Stomach (tissue), 9 donors: ENCODE results near the gene OTUD5. TPM values are rescaled to one million over a fixed set of nuclear protein-coding genes. Genes with fewer than 3 reads are reported as not detected.

Experiments
- DNase-seq, 2 donors: peaks; one replicate each; pipeline versions ENCODE4 v3.0.0 to v3.0.0-alpha.2; 2013 to 2019
- H3K27ac ChIP-seq, 5 donors: fragments of 200-600 bp in 4 of 5; sonication (generic) in 4 of 5; one replicate each; pipeline ENCODE4 v1.5.1; 2013 to 2019; ENCODE audit warnings: mild to moderate bottlenecking in 1 of 5, moderate library complexity in 1 of 5
- H3K27me3 ChIP-seq, 3 donors: fragments of 200-600 bp; sonication (generic); one replicate each; pipeline ENCODE4 v1.5.1; 2017 to 2019; ENCODE audit warnings: mixed run types in 1 of 3
- H3K36me3 ChIP-seq, 4 donors: fragments of 200-600 bp; sonication (generic); 1 replicate in 3 of 4; 2 replicates in 1 of 4; pipeline ENCODE4 v1.5.1; 2016 to 2019
- H3K4me1 ChIP-seq, 4 donors: fragments of 200-600 bp; sonication (generic); one replicate each; pipeline ENCODE4 v1.5.1; 2016 to 2019
- H3K4me3 ChIP-seq, 4 donors: fragments of 200-600 bp; sonication (generic) in 3 of 4; one replicate each; pipeline ENCODE4 v1.5.1; 2016 to 2019; ENCODE audit warnings: mild to moderate bottlenecking in 1 of 4
- H3K9me3 ChIP-seq, 4 donors: fragments of 200-600 bp; sonication (generic); one replicate each; pipeline ENCODE4 v1.5.1; 2016 to 2019
- EP300 ChIP-seq: sonication (generic); formaldehyde crosslinking; IDR thresholded peaks from one replicate; pipeline ENCODE4 v1.6.1; 2017; ENCODE audit warnings: antibody characterized with exemption
- POLR2A ChIP-seq, 4 donors: fragments of 450-650 bp; IDR thresholded peaks; one replicate each; pipeline ENCODE4 v1.6.1; 2016; ENCODE audit warnings: antibody characterized with exemption in 4 of 4, control low read depth in 2 of 4, mild to moderate bottlenecking in 1 of 4, moderate library complexity in 1 of 4
- POLR2AphosphoS5 ChIP-seq, 3 donors: sonication (generic); formaldehyde crosslinking; IDR thresholded peaks; one replicate each; pipeline ENCODE4 v1.6.1; 2016; ENCODE audit warnings: antibody characterized with exemption in 3 of 3
- WGBS, 5 donors: extraction: QIAGEN DNeasy Blood & Tissue Kit in 3 of 5; methylation state at CpG; one replicate each; pipeline versions ENCODE4 v1.1.5 to v1.1.7; 2013 to 2018; 5-methylcytosine and 5-hydroxymethylcytosine counted together
- intact Hi-C: fragments of 100-400 bp; cut with DNase I; formaldehyde crosslinking; loops from one replicate; pipeline ENCODE4 v1.15.1; 2023; ENCODE audit warnings: low total_unique reads
- polyA plus RNA-seq, 3 donors: library from polyadenylated mRNA; stranded (reverse); fragments of 200-250 nt; gene quantifications; one replicate each; pipeline ENCODE4 v1.2.3, GENCODE V29; 2013
- total RNA-seq, 5 donors: library from RNA; depleted of rRNA; stranded (reverse); fragments of >200 nt; gene quantifications; one replicate each; pipeline versions ENCODE4 v1.1.0 to v1.2.3, GENCODE V29; 2014 to 2016
- TF ChIP-seq, protein P1 (sequence below), 7 experiments: fragments of 450-650 bp in 4 of 7; fragments of 200-600 bp in 3 of 7; sonication (generic) in 3 of 7; IDR thresholded peaks; one replicate each; pipeline ENCODE4 v1.5.1; 2016 to 2019; ENCODE audit warnings: antibody characterized with exemption in 7 of 7, control low read depth in 2 of 7, mild to moderate bottlenecking in 1 of 7
- donor health status: healthy with polysubstance abuse.
- donor health status: Bipolar disorder and iron deficiency.
- donor health status: healthy.

OTUD5 gene
- total and polyA plus RNA-seq, 8 donors: 16.1 to 163 (median 22.8) TPM

DNA sequence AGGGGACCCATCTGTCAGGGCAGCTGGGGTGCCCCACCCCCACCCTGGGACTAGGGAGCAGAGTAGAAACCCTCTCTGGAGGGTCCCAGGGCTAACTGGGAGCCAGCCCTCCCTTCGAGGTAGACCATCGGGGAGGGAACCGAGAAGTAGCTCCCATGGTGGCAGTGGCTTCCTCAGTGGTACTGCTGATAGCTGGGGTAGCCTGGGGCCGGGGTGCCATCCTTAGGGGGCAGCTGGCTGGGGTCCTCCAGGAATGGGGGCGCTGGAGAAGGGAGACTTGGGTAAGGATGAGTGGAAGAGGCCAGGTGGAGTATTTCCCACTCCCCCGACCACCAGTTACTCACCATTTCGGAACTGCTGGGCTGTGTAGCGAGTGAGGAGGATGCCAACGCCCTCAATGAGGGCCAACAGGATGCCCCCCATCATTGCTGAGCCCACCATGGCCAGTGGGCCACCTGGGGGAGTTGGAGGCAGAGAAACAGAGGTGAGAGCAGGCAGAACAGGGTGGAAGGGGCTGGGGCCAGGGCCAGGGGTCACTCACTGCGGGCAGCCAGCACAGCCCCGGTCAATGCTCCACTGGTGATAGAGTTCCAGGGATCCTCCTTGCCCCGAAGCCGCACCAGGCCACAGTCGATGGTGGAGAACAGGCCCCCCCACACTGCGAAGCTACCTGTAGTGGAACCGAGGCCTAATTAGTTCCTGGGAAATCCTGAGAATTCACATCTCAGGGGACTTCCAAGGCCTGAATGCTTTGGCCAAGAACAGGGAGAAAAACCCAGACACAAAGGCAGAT lies 63.7 kb downstream of the OTUD5 start:
- 77 to 95% (median 90%) methylated on average over 4 to 16 of the region's 16 CpGs for whole genome bisulfite sequencing, 5 donors
- intact Hi-C loops: no loop called here
- Histone ChIP-seq H3K36me3 (peaks cover 0 to 23% (median 15%) of the 10 kb centered on the region in 4 donors), H3K4me1 (peaks cover 11 to 34% (median 22%) of the 10 kb centered on the region in 4 donors), H3K27ac (no peak overlapping the region), H3K4me3 (no peak overlapping the region), H3K27me3 (peaks cover 0 to 8% (median 0%) of the 10 kb centered on the region in 3 donors), H3K9me3 (peaks cover 0 to 15% (median 0%) of the 10 kb centered on the region in 4 donors)
- TF ChIP-seq EP300 (no peak), POLR2AphosphoS5 (IDR thresholded peaks at IDR 0.05) (no peak), POLR2A (IDR thresholded peaks at IDR 0.05) (no peak)
- TF ChIP-seq, protein P1, sequence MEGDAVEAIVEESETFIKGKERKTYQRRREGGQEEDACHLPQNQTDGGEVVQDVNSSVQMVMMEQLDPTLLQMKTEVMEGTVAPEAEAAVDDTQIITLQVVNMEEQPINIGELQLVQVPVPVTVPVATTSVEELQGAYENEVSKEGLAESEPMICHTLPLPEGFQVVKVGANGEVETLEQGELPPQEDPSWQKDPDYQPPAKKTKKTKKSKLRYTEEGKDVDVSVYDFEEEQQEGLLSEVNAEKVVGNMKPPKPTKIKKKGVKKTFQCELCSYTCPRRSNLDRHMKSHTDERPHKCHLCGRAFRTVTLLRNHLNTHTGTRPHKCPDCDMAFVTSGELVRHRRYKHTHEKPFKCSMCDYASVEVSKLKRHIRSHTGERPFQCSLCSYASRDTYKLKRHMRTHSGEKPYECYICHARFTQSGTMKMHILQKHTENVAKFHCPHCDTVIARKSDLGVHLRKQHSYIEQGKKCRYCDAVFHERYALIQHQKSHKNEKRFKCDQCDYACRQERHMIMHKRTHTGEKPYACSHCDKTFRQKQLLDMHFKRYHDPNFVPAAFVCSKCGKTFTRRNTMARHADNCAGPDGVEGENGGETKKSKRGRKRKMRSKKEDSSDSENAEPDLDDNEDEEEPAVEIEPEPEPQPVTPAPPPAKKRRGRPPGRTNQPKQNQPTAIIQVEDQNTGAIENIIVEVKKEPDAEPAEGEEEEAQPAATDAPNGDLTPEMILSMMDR (IDR thresholded peaks at IDR 0.05): no peak
- DNase-seq: no peak

DNA sequence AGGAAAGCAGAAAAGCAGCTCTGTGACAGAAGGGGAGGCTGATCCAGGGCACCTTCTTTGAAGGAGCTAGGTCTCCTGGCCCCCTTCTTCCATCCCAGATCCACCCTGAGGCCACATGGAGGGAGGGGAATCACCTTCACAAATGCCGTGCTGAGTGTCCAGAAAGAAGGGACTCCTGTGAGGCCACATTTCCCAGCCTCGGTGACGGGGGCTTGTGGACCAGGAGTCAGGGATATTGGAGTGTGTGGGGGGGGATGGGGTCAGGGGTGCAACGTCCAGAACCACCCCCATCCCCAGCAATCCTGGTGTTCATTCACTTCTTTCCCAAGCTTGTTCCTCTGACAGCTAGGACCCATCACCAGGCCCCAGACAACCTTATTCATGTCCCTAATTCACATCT lies 64.5 kb downstream of the OTUD5 start:
- Histone ChIP-seq H3K27ac (no peak overlapping the region), H3K4me3 (no peak overlapping the region), H3K4me1 (peaks cover 11 to 34% (median 18%) of the 10 kb centered on the region in 4 donors), H3K27me3 (peaks cover 0 to 8% (median 0%) of the 10 kb centered on the region in 3 donors), H3K9me3 (peaks cover 0 to 14% (median 0%) of the 10 kb centered on the region in 4 donors), H3K36me3 (peaks cover 0 to 23% (median 15%) of the 10 kb centered on the region in 4 donors)
- TF ChIP-seq POLR2A (IDR thresholded peaks at IDR 0.05) (no peak), POLR2AphosphoS5 (IDR thresholded peaks at IDR 0.05) (no peak), EP300 (no peak)
- TF ChIP-seq, protein P1 (IDR thresholded peaks at IDR 0.05): no peak
- no peak for DNase-seq
- WGBS, 5 donors: 62 to 88% (median 81%) methylated on average over 4 of the region's 4 CpGs
- intact Hi-C loops: no loop called here

DNA sequence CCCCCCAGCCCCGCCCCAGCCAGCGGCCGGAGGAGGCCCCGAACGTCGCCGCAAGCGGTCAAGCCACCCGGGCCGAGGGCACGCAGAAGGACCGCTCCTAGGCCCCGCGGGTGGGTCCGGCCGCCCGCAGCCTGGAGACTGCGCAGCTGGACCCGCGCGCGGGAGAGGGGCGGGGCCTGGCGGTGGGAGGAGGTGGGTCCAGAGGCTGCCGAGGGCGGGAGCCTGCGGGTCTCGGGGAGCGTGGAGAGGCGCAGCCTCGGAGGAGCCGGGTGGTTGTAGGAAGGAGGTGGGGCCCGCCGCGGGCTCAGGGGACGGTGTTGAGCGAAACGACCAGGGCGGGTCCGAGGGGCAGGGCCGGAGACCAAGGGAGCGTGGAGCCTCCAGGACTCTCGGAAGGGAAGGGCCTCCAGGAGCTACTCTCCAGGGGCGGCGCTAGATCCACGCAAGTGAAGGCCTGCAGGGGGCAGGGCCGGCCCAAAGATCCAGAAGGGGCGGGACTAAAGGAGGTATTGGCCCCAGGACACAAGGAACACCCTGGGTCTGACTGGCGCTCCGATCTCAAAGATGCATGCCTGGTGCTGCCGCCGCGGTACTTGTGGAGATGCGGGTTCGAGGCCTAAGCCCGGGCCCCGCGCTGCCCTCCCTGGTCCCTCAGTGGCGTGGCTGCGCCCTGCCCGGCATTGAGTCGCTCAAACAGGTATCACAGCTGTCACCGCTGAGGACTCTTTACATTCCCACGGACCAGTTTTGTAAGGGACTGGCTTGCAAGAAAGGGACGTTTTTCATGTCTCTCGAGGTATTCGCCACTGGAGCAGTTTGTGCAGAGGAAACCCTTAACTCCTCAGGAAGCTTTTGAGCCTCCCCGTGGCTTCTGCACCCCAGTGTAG lies 65.8 kb downstream of the OTUD5 start:
- peak overlapping the region; percentile 67 to 84 (median 78) for H3K27ac ChIP-seq
- peaks cover 0 to 8% (median 0%) of the 10 kb centered on the region in 3 donors for H3K27me3 ChIP-seq
- H3K4me1 ChIP-seq: peaks cover 10 to 27% (median 15%) of the 10 kb centered on the region in 4 donors
- peak; percentile 88 to 92 for DNase-seq
- peaks cover 0 to 23% (median 15%) of the 10 kb centered on the region in 4 donors for H3K36me3 ChIP-seq
- peaks cover 0 to 3% (median 0%) of the 10 kb centered on the region in 4 donors for H3K9me3 ChIP-seq
- WGBS, 5 donors: 1 to 42% (median 20%) methylated on average over 5 to 65 of the region's 68 CpGs
- intact Hi-C loops: no loop called here
- TF ChIP-seq POLR2A (IDR thresholded peaks at IDR 0.05) (no peak), POLR2AphosphoS5 (IDR thresholded peaks at IDR 0.05) (peak in 2 of 3 donors; percentile 28 to 49)
- TF ChIP-seq, protein P1 (IDR thresholded peaks at IDR 0.05): peak in 5 of 7 experiments; percentile 22 to 57 (median 28)
- peak overlapping the region; percentile 55 to 69 (median 63) for H3K4me3 ChIP-seq

DNA sequence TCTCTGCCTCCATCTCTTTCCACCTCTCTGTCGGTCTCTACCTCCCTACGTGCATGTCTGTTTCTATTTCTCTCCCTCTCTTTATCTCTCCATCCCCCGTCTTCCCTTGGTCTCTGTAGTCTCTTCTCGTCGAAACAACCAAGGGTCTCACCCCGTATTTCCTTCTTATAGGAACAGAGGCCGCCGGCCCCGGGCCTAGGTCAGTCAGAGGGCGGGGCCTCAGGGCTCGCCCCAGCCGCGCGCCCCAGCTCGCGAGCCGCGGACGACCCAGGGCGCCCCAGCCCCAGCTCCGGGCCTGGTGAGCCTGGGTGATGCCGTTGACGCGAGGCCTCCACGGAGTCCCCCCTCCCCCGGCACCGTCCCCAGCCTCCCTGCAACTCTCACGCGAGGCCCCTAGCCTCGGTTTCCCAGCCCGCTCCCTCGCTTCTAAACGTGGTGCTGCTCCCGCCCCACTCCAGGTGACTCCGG lies 66.4 kb downstream of the OTUD5 start:
- peaks cover 0 to 23% (median 15%) of the 10 kb centered on the region in 4 donors for H3K36me3 ChIP-seq
- WGBS, 5 donors: 0 to 42% (median 1%) methylated on average over 6 to 35 of the region's 35 CpGs
- DNase-seq: no peak
- H3K4me1 ChIP-seq: peaks cover 5 to 21% (median 10%) of the 10 kb centered on the region in 4 donors
- no peak for TF ChIP-seq EP300
- no peak for TF ChIP-seq POLR2AphosphoS5 (IDR thresholded peaks at IDR 0.05)
- TF ChIP-seq, protein P1 (IDR thresholded peaks at IDR 0.05): no peak
- no peak for TF ChIP-seq POLR2A (IDR thresholded peaks at IDR 0.05)
- intact Hi-C loops: no loop called here
- peak overlapping the region; percentile 67 to 84 (median 78) for H3K27ac ChIP-seq
- H3K27me3 ChIP-seq: peaks cover 0 to 8% (median 0%) of the 10 kb centered on the region in 3 donors
- H3K4me3 ChIP-seq: peak overlapping the region; percentile 55 to 69 (median 63)
- no peaks in the 10 kb centered on the region for H3K9me3 ChIP-seq
